Measurements from ENCODE around the gene DMRTB1. TPM values are rescaled to one million over a fixed set of nuclear protein-coding genes. Genes with fewer than 3 reads are reported as not detected.

The DMRTB1 gene
- total RNA-seq, 4 donors from 2014 or later = not detected

DNA sequence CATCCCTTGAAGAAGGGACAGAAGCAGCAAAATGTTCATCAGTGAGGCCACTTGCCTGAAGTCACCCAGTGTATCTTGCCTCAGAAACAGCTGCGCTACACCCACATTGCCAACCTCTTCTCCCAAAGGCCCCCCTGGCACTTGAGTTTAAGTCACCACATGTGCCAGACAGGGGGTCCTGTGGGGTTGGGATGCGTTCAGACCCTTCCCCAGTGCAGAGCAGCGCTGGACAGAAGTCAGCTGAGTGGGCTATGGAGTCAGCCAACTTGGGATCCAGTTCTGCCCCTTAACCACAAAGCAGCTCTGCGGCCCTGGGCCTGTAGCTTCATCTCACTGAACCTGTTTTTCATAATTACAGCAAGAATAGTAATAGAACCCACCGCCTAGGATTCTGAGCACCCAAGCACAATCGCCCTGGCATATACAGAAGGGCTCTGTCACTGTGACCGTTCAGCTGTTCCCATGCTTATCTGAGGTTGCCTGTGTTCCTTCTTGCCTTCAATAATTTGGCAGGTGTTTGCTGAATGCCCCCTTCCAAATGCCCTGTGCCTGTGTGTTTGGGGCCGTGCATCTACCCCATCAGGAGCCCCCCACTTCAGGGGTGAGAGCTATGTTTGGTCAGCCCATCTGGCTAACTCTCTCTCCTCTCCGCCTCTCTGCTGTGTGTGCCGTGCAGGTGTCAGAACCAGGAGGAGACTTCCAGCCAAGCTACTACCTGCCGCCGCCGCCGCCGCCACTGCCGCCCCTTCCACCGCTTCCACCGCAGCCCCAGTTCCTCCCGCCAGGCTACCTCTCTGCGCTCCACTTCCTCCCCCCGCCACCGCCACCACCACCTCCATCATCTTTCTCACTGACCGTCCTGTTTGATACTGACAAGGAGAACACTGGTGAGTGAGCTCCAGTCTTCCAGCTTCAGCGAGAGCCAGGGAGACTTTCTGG is 5.0 kb downstream of the DMRTB1 start:
- H3K9me3 ChIP-seq = no peaks in the 10 kb centered on the region
- H3K27ac ChIP-seq = no peak overlapping the region
- no peaks in the 10 kb centered on the region for H3K36me3 ChIP-seq
- no peak for TF ChIP-seq EP300 (IDR thresholded peaks at IDR 0.05)
- no peak for TF ChIP-seq POLR2A (IDR thresholded peaks at IDR 0.05)
- TF ChIP-seq, protein P1, sequence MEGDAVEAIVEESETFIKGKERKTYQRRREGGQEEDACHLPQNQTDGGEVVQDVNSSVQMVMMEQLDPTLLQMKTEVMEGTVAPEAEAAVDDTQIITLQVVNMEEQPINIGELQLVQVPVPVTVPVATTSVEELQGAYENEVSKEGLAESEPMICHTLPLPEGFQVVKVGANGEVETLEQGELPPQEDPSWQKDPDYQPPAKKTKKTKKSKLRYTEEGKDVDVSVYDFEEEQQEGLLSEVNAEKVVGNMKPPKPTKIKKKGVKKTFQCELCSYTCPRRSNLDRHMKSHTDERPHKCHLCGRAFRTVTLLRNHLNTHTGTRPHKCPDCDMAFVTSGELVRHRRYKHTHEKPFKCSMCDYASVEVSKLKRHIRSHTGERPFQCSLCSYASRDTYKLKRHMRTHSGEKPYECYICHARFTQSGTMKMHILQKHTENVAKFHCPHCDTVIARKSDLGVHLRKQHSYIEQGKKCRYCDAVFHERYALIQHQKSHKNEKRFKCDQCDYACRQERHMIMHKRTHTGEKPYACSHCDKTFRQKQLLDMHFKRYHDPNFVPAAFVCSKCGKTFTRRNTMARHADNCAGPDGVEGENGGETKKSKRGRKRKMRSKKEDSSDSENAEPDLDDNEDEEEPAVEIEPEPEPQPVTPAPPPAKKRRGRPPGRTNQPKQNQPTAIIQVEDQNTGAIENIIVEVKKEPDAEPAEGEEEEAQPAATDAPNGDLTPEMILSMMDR (IDR thresholded peaks at IDR 0.05) = no peak
- no peaks in the 10 kb centered on the region for H3K27me3 ChIP-seq
- 86 to 91% methylated on average over 24 of the region's 24 CpGs for WGBS, 2 donors
- no peak overlapping the region for H3K4me3 ChIP-seq
- no peaks in the 10 kb centered on the region for H3K4me1 ChIP-seq
- no peak for DNase-seq (ENCODE audit: low spot score in 2 of 2)

DNA sequence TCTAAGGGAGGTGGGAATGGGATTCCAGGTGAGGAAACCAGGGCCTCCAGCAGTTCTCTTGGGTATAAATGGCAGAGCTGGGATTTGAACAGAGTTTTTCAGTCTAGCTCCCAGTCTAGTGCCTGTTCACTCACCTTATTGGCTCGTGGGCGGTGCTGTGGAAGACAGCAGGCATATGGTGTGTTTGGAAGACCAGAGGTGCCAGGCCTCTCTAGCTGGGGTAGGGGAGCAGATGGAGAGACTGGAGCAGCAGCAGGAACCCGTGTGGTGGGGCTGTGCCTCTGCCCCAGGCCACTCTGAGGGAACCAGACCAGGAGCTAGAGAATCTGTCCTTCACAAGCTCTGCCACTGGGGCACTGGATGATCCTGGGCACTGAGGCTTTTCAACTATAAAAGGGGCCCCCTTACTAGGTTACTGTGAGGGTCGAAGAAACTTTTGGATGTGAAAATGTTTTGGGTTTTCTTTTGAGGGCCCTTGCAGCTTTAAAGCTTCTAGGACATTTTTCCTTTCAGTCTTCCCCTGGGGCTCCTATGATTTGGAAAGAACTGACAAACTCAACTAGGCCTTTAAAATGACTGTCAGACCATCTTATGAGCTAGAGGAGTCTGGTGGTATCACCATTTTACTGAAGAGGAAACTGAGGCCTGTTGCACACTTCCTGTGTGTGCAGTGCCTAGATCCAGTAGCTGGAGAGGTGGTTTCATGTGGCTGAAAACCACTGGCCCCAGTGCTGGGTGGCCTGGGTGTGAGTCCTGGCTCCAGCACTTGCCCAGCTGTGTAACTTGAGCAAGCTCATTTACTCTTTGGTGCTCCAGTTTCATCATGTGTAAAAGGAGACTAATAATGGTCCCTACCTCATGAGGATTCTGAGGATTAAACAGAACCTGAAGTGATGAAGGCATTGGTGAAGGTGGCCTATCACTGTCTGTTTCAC is 6.1 kb downstream of the DMRTB1 start:
- no peaks in the 10 kb centered on the region for H3K27me3 ChIP-seq
- H3K27ac ChIP-seq = no peak overlapping the region
- 49 to 58% methylated on average over 4 of the region's 4 CpGs for WGBS, 2 donors
- H3K4me3 ChIP-seq = no peak overlapping the region
- H3K36me3 ChIP-seq = no peaks in the 10 kb centered on the region
- no peaks in the 10 kb centered on the region for H3K9me3 ChIP-seq
- no peak for DNase-seq (ENCODE audit: low spot score in 2 of 2)
- TF ChIP-seq POLR2A (IDR thresholded peaks at IDR 0.05) = no peak
- no peak for TF ChIP-seq EP300 (IDR thresholded peaks at IDR 0.05)
- TF ChIP-seq, protein P1 (IDR thresholded peaks at IDR 0.05) = no peak
- peaks cover 0 to 5% (median 0%) of the 10 kb centered on the region in 4 donors for H3K4me1 ChIP-seq

- no peak for DNase-seq (ENCODE audit: low spot score in 2 of 2)
- no peaks in the 10 kb centered on the region for H3K9me3 ChIP-seq
- H3K4me1 ChIP-seq = peaks cover 0 to 10% (median 0%) of the 10 kb centered on the region in 4 donors
- TF ChIP-seq POLR2A (IDR thresholded peaks at IDR 0.05) (no peak), EP300 (IDR thresholded peaks at IDR 0.05) (no peak)
- TF ChIP-seq, protein P1 (IDR thresholded peaks at IDR 0.05) = no peak
- no peak overlapping the region for H3K4me3 ChIP-seq
- H3K27me3 ChIP-seq = no peaks in the 10 kb centered on the region
- no peaks in the 10 kb centered on the region for H3K36me3 ChIP-seq
- H3K27ac ChIP-seq = no peak overlapping the region
Measured at GRCh38 chr1:53467391-53467790, 8.2 kb downstream of the DMRTB1 start.

DNA sequence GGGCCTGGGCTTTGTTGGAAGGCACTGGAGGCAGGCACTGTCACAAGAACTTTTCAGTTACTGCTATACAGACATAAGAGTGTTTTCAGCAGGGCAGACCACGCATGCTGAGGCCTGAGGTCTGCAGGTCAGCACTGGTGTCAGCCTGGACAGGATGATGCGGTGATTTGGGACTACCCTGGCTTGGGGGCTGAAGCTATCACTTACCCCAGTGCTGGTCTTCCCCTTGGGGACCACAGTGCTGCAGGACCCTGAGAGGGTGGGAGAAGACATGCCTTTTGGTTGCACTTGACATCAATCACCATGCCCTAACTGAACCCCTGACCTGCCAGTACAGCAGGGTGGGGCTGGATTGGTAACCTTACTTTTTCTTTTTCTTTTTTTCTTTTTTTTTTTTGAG is 9.2 kb downstream of the DMRTB1 start:
- TF ChIP-seq, protein P1 (IDR thresholded peaks at IDR 0.05) = no peak
- TF ChIP-seq POLR2A (IDR thresholded peaks at IDR 0.05) = no peak
- TF ChIP-seq EP300 (IDR thresholded peaks at IDR 0.05) = no peak
- no peak overlapping the region for H3K4me3 ChIP-seq
- no peaks in the 10 kb centered on the region for H3K36me3 ChIP-seq
- H3K4me1 ChIP-seq = peaks cover 0 to 10% (median 0%) of the 10 kb centered on the region in 4 donors
- H3K9me3 ChIP-seq = no peaks in the 10 kb centered on the region
- WGBS, 2 donors = 81 to 93% methylated on average over 2 of the region's 2 CpGs
- no peak overlapping the region for H3K27ac ChIP-seq
- no peaks in the 10 kb centered on the region for H3K27me3 ChIP-seq
- no peak for DNase-seq (ENCODE audit: low spot score in 2 of 2)
